GM12878 (cell line): ENCODE data around the gene TRNT1. TPM values are rescaled to one million over a fixed set of nuclear protein-coding genes. Genes with fewer than 3 reads are reported as not detected.

Source experiments
- ATAC-seq: fragments of 200-7000 bp; cut with Tn5 transposase; 3 replicates; pipeline ENCODE4 v1.9.1; 2020; ENCODE audit warnings: mild to moderate bottlenecking, moderate library complexity
- BruUV-seq: library from RNA; stranded (reverse); fragments of 400-500 nt; replicated peaks from 2 replicates; lab custom pipeline; 2021; lab: Mats Ljungman, UMichigan
- CTCF ChIA-PET: fragments of 300-600 bp; sonication (Branson Sonifier 250); formaldehyde crosslinking; extraction: SDS; loops from one replicate; lab custom pipeline; 2021; ENCODE audit warnings: inconsistent platforms; lab: Yijun Ruan, JAX
- POLR2A ChIA-PET: fragments of 350-600 bp; formaldehyde crosslinking; extraction: SDS; loops from one replicate; lab custom pipeline; 2021; ENCODE audit warnings: inconsistent platforms; lab: Charles Lee
- RAD21 ChIA-PET: fragments of 300-600 bp; sonication (Branson Sonifier 250); formaldehyde crosslinking; loops from one replicate; lab custom pipeline; 2023; ENCODE audit warnings: antibody characterized with exemption; ENCODE audit not compliant: unreplicated experiment; lab: Charles Lee
- SMC1A ChIA-PET: fragments of 300-600 bp; sonication (Branson Sonifier 250); formaldehyde crosslinking; loops from one replicate; lab custom pipeline; 2023; ENCODE audit not compliant: unreplicated experiment, uncharacterized antibody; lab: Charles Lee
- DNase-seq: peaks from one replicate; pipeline ENCODE4 v3.0.0-alpha.2; 2011; ENCODE audit warnings: low read depth, low spot score
- FAIRE-seq: peaks from 3 replicates; lab custom pipeline; 2011; peaks lifted over from hg19 to GRCh38; lab: Jason Lieb, UNC
- H2AFZ ChIP-seq: 2 replicates; pipeline ENCODE4 v1.6.0; 2011; ENCODE audit warnings: low read depth, low read length, control low read depth; ENCODE audit not compliant: control insufficient read depth
- H3K27ac ChIP-seq: 2 replicates; pipeline ENCODE4 v1.5.1; 2011; ENCODE audit warnings: control low read depth; ENCODE audit not compliant: control insufficient read depth, insufficient read depth
- H3K27me3 ChIP-seq, 2 experiments: replicated peaks in 1 of 2; 2 replicates each; pipeline versions ENCODE4 v1.6.0 to v1.6.1; 2011; ENCODE audit warnings: low read length in 1 of 2; ENCODE audit not compliant: control insufficient read depth in 2 of 2, insufficient read depth in 2 of 2
- H3K36me3 ChIP-seq, 2 experiments: 2 replicates each; pipeline ENCODE4 v1.5.1; 2011; ENCODE audit warnings: low read length in 1 of 2; ENCODE audit not compliant: control insufficient read depth in 2 of 2, insufficient read depth in 2 of 2
- H3K4me1 ChIP-seq: 2 replicates; pipeline ENCODE4 v1.6.1; 2011; ENCODE audit warnings: mild to moderate bottlenecking, low read length, moderate library complexity, mixed read lengths; ENCODE audit not compliant: control insufficient read depth, insufficient read depth
- H3K4me2 ChIP-seq: 2 replicates; pipeline ENCODE4 v1.6.0; 2011; ENCODE audit warnings: control low read depth; ENCODE audit not compliant: control insufficient read depth, insufficient read depth
- H3K4me3 ChIP-seq: fragments of 200-600 bp; sonication (generic); 2 replicates; pipeline ENCODE4 v1.5.1; 2016
- H3K79me2 ChIP-seq: 2 replicates; pipeline ENCODE4 v1.6.0; 2011; ENCODE audit warnings: low read length; ENCODE audit not compliant: control insufficient read depth, insufficient read depth
- H3K9ac ChIP-seq: 2 replicates; pipeline ENCODE4 v1.8.0; 2011; ENCODE audit warnings: low read length, control low read depth, mixed read lengths; ENCODE audit not compliant: control insufficient read depth, insufficient read depth
- H3K9me3 ChIP-seq: replicated peaks from 3 replicates; pipeline ENCODE4 v1.5.1; 2011; ENCODE audit warnings: mild to moderate bottlenecking, low read length; ENCODE audit not compliant: control insufficient read depth, insufficient read depth
- H4K20me1 ChIP-seq: 2 replicates; pipeline ENCODE4 v1.6.0; 2011; ENCODE audit not compliant: control insufficient read depth, insufficient read depth
- CBFB ChIP-seq: IDR thresholded peaks from 2 replicates; pipeline ENCODE4 v1.6.1; 2016; ENCODE audit warnings: antibody characterized with exemption, low read depth
- CREB1 ChIP-seq: IDR thresholded peaks from 2 replicates; pipeline ENCODE4 v1.6.1; 2012; ENCODE audit warnings: low read depth, mild to moderate bottlenecking, inconsistent platforms
- ESRRA ChIP-seq: IDR thresholded peaks from 2 replicates; pipeline ENCODE4 v1.6.1; 2012; ENCODE audit warnings: mild to moderate bottlenecking, low read length, improper control_type of control experiment
- NR2C1 ChIP-seq: fragments of 450-650 bp; IDR thresholded peaks from 2 replicates; pipeline ENCODE4 v1.6.1; 2017; ENCODE audit warnings: antibody characterized with exemption, mild to moderate bottlenecking, moderate library complexity
- PAX5 ChIP-seq: IDR thresholded peaks from 2 replicates; pipeline ENCODE4 v1.6.1; 2011; ENCODE audit warnings: low read depth, low read length, borderline replicate concordance
- TCF7 ChIP-seq: IDR thresholded peaks from 2 replicates; pipeline ENCODE4 v1.6.1; 2014; ENCODE audit warnings: antibody characterized with exemption, borderline replicate concordance
- ZNF217 ChIP-seq: fragments of 450-650 bp; IDR thresholded peaks from 2 replicates; pipeline ENCODE4 v1.6.1; 2017; ENCODE audit warnings: antibody characterized with exemption, mild to moderate bottlenecking
- WGBS: methylation state at CpG from one replicate; pipeline ENCODE4 v1.1.6; 2016; ENCODE audit warnings: low lambda C conversion rate; ENCODE audit not compliant: insufficient replicate concordance, insufficient coverage; ENCODE audit errors: missing lambda C conversion rate; 5-methylcytosine and 5-hydroxymethylcytosine counted together
- in situ Hi-C: fragments of 300-500 bp; cut with MboI; formaldehyde crosslinking; loops from 9 replicates; pipeline ENCODE4 v1.14.3; 2018; ENCODE audit warnings: mixed read lengths
- intact Hi-C: fragments of 100-400 bp; cut with micrococcal nuclease; formaldehyde crosslinking; loops from one replicate; pipeline ENCODE4 v1.14.2; 2022; ENCODE audit not compliant: unreplicated experiment
- polyA plus RNA-seq, 11 experiments: library from polyadenylated mRNA; depleted of rRNA in 4 of 11; unstranded in 6 of 11; stranded (reverse) in 5 of 11; fragments of >200 nt; fragmentation: Nextera tagmentation in 4 of 11; fragmentation: Illumina TruSeq in 1 of 11; extraction: Ambion mirVana in 4 of 11; extraction: Trizol in 1 of 11; gene quantifications; 1 replicate in 1 of 11; 2 replicates in 10 of 11; pipeline versions ENCODE4 v1.2.1 to v1.2.3, GENCODE V29; 2011 to 2016; ENCODE audit warnings: inconsistent platforms in 2 of 11, missing spikeins in 2 of 11, low read depth in 1 of 11
- total RNA-seq, 4 experiments: library from RNA; depleted of rRNA in 3 of 4; stranded (reverse); fragments of >200 nt in 3 of 4; fragmentation: Illumina TruSeq in 1 of 4; extraction: Trizol in 1 of 4; gene quantifications; 2 replicates each; pipeline versions ENCODE4 v1.2.1 to v1.2.3, GENCODE V29; 2013 to 2021
- TF ChIP-seq, protein P1 (sequence below): fragments of 450-650 bp; formaldehyde crosslinking; IDR thresholded peaks from 2 replicates; pipeline ENCODE4 v1.5.0; 2022; ENCODE audit warnings: mild to moderate bottlenecking, missing genetic modification characterization
- TF ChIP-seq, protein P2 (sequence below): IDR thresholded peaks from 2 replicates; pipeline ENCODE4 v1.6.1; 2012; ENCODE audit warnings: low read depth, low read length, improper control_type of control experiment
- TF ChIP-seq, protein P3 (sequence below): fragments of 450-650 bp; IDR thresholded peaks from 2 replicates; pipeline ENCODE4 v1.6.1; 2017; ENCODE audit warnings: borderline replicate concordance

The TRNT1 gene
- total and polyA plus RNA-seq, 10 of the 15 experiments (the other 5 are each of a cell fraction or from before 2014, with no cell fraction given): 28.6 to 54.9 (median 36.6) TPM

DNA sequence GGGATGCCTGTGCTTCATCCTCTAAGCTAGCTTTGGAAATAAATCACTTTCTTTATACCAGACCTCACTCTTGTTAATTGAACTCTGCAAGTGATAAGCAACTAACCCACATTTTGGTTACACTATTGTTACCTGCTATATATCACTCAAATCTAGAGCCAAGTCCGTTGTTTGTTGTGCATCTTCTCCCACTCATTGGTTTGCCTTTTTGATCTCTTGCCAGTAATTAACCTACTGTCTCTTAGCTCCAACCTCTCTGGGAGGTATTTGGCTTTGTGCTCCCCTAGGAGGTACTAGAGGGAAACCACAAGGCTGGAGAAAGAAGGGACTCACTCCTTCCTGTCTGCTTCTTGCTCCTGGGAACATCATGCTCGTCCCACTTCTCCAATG, 65.5 kb downstream of the TRNT1 start:
- H4K20me1 ChIP-seq: no peaks in the 10 kb centered on the region
- no peaks in the 10 kb centered on the region; a peak in 1 of 4 replicates for H3K27me3 ChIP-seq
- SMC1A ChIA-PET: interaction anchor here (0.6 to 1.5 kb wide), 4 partner anchors 8 to 813 kb away, joined by 3 to 7 read pairs (median 4); no protein-coding TSS in a partner anchor
- in situ Hi-C loops: no loop called here
- H3K4me2 ChIP-seq: no peak overlapping the region
- H3K9me3 ChIP-seq: no peaks in the 10 kb centered on the region
- DNase-seq (no peak), FAIRE-seq (no peak), ATAC-seq (no peak)
- no peak overlapping the region for H3K4me3 ChIP-seq
- no peak overlapping the region for H2AFZ ChIP-seq
- WGBS: 18% methylated on average over 2 of the region's 2 CpGs
- no peaks in the 10 kb centered on the region for H3K4me1 ChIP-seq
- H3K79me2 ChIP-seq: no peaks in the 10 kb centered on the region
- POLR2A ChIA-PET: no interaction called here
- H3K27ac ChIP-seq: no peak overlapping the region
- intact Hi-C loops: no loop called here
- CTCF ChIA-PET: interaction anchor here (0.7 to 2.1 kb wide), 5 partner anchors 8 to 1096 kb away, joined by 3 to 9 read pairs (median 3); no protein-coding TSS in a partner anchor
- no TSS peak for BruUV-seq
- H3K9ac ChIP-seq: no peak overlapping the region
- TF ChIP-seq ESRRA: no peak
- TF ChIP-seq, protein P1, sequence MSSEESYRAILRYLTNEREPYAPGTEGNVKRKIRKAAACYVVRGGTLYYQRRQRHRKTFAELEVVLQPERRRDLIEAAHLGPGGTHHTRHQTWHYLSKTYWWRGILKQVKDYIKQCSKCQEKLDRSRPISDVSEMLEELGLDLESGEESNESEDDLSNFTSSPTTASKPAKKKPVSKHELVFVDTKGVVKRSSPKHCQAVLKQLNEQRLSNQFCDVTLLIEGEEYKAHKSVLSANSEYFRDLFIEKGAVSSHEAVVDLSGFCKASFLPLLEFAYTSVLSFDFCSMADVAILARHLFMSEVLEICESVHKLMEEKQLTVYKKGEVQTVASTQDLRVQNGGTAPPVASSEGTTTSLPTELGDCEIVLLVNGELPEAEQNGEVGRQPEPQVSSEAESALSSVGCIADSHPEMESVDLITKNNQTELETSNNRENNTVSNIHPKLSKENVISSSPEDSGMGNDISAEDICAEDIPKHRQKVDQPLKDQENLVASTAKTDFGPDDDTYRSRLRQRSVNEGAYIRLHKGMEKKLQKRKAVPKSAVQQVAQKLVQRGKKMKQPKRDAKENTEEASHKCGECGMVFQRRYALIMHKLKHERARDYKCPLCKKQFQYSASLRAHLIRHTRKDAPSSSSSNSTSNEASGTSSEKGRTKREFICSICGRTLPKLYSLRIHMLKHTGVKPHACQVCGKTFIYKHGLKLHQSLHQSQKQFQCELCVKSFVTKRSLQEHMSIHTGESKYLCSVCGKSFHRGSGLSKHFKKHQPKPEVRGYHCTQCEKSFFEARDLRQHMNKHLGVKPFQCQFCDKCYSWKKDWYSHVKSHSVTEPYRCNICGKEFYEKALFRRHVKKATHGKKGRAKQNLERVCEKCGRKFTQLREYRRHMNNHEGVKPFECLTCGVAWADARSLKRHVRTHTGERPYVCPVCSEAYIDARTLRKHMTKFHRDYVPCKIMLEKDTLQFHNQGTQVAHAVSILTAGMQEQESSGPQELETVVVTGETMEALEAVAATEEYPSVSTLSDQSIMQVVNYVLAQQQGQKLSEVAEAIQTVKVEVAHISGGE: no peak
- TF ChIP-seq CREB1: no peak
- TF ChIP-seq, protein P2, sequence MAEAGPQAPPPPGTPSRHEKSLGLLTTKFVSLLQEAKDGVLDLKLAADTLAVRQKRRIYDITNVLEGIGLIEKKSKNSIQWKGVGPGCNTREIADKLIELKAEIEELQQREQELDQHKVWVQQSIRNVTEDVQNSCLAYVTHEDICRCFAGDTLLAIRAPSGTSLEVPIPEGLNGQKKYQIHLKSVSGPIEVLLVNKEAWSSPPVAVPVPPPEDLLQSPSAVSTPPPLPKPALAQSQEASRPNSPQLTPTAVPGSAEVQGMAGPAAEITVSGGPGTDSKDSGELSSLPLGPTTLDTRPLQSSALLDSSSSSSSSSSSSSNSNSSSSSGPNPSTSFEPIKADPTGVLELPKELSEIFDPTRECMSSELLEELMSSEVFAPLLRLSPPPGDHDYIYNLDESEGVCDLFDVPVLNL: no peak
- no peak for TF ChIP-seq PAX5
- no peak for TF ChIP-seq ZNF217
- no peak for TF ChIP-seq NR2C1
- TF ChIP-seq, protein P3, sequence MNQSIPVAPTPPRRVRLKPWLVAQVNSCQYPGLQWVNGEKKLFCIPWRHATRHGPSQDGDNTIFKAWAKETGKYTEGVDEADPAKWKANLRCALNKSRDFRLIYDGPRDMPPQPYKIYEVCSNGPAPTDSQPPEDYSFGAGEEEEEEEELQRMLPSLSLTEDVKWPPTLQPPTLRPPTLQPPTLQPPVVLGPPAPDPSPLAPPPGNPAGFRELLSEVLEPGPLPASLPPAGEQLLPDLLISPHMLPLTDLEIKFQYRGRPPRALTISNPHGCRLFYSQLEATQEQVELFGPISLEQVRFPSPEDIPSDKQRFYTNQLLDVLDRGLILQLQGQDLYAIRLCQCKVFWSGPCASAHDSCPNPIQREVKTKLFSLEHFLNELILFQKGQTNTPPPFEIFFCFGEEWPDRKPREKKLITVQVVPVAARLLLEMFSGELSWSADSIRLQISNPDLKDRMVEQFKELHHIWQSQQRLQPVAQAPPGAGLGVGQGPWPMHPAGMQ: no peak
- no peak for TF ChIP-seq CBFB
- no peak for TF ChIP-seq TCF7
- H3K36me3 ChIP-seq: no peaks in the 10 kb centered on the region
- RAD21 ChIA-PET: interaction anchor here (1.3 kb wide), 1 partner anchor 9 kb away, joined by 4 read pairs; no protein-coding TSS in a partner anchor
